Epithelial cell of esophagus (primary cell): ENCODE measurements around the gene CLDN24.

ENCODE experiments used
- DNase-seq: peaks from one replicate; pipeline ENCODE4 v3.0.0; 2010; ENCODE audit warnings: low read depth
- H3K4me3 ChIP-seq: 2 replicates; pipeline ENCODE4 v1.5.1; 2011; ENCODE audit warnings: mild to moderate bottlenecking, low read length, control low read depth
- TF ChIP-seq, protein P1 (sequence below): IDR thresholded peaks from 2 replicates; pipeline ENCODE4 v1.5.1; 2011; ENCODE audit warnings: low read depth, mild to moderate bottlenecking, low read length, control low read depth, inconsistent platforms; ENCODE audit not compliant: insufficient read depth; ENCODE audit errors: missing control alignments

CLDN24 gene

DNA sequence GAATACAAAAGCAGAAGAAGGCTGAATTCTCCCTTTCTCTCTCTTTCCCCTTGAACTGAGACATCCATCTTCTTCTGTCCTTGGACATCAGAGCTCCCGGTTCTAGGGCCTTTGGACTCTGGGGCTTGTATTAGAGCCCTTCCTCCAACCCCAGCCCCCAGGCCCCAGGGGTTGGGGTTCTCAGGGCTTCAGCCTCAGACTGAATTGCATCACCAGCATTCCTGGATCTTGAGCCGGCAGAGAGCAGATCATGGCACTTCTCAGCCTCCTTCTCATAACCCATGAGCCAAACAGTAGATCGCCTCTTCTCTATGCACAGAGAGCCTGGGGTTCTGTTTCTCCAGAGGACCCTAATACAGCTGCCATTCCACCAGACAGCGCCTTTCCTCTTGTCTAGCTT lies 25.3 kb upstream of the CLDN24 start:
- no peak overlapping the region for H3K4me3 ChIP-seq
- no peak for DNase-seq
- TF ChIP-seq, protein P1, sequence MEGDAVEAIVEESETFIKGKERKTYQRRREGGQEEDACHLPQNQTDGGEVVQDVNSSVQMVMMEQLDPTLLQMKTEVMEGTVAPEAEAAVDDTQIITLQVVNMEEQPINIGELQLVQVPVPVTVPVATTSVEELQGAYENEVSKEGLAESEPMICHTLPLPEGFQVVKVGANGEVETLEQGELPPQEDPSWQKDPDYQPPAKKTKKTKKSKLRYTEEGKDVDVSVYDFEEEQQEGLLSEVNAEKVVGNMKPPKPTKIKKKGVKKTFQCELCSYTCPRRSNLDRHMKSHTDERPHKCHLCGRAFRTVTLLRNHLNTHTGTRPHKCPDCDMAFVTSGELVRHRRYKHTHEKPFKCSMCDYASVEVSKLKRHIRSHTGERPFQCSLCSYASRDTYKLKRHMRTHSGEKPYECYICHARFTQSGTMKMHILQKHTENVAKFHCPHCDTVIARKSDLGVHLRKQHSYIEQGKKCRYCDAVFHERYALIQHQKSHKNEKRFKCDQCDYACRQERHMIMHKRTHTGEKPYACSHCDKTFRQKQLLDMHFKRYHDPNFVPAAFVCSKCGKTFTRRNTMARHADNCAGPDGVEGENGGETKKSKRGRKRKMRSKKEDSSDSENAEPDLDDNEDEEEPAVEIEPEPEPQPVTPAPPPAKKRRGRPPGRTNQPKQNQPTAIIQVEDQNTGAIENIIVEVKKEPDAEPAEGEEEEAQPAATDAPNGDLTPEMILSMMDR, result no peak

DNA sequence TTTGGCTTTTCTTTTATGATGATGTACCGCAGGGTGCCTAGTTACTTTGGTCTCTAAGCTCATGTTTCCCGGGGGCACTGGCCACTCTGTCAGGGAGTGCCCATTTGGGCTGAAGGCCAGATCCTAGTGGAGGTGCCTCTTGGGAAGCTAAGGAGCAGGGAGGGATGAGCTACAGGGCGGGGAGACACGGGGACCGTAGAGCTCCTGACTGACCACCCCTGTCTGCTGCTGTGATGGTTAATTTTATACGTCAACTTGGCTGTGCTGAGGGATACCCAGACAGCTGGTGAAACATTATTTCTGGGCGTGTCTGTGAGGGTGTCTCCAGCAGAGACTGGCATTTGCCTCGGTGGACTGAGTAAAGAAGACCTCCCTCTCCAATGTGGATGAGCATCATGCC lies 24.9 kb upstream of the CLDN24 start:
- H3K4me3 ChIP-seq, result no peak overlapping the region
- TF ChIP-seq, protein P1, result no peak
- no peak for DNase-seq

DNA sequence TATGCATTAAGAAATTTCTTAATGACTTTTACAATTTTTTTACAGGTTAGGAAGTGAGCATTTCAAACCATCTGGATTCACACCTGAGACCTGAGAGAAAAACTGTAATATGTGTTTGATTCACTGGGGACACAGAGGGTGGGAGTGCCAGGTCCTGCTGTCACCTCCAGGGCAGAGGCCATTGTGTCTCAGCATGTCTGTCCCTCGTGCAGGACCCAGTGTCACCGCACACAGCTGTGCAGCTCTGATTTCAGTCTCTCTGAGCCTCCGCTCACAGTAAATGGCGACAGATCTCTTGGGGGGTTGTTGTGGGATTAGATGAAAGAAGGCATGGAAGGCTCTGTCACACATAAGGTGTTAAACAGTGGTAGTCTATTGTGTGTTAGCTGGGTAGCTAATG lies 23.0 kb upstream of the CLDN24 start:
- no peak for DNase-seq
- H3K4me3 ChIP-seq, result no peak overlapping the region
- TF ChIP-seq, protein P1, result no peak

DNA sequence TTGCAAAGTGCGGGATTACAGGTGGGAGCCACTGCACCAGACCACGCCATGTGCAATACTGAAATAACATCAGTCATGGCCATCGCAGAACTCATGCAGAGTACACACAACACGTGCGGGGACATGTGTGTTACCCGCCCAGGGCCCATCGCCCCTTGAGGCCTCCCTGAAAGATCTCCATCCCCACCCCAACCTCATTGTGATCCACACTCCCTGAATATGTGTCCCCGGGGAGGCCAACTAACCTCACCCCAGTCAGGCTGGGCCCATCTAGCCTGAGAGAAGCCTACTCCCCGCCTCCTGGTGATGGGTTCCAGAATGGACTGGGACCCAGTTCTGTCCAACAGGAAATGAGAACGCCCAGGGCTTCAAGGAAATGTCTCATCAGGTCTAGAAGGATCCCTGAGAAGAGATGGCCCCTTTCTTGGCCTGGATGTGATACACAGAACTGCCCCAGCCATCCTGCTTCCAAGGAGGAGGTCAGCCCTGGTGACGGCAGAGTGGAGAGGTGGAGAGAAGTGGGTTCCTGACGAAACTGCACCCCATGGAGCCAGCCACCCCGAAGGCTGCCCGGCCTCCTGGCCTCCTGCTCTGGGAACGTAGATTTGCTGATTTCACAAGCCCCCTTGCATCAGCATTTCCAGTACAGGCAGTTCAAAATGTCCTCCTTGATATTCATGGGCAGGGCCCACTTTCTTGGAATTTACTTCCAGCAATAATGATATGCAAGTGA lies 22.5 kb upstream of the CLDN24 start:
- DNase-seq, result no peak
- H3K4me3 ChIP-seq, result no peak overlapping the region
- TF ChIP-seq, protein P1, result no peak

DNA sequence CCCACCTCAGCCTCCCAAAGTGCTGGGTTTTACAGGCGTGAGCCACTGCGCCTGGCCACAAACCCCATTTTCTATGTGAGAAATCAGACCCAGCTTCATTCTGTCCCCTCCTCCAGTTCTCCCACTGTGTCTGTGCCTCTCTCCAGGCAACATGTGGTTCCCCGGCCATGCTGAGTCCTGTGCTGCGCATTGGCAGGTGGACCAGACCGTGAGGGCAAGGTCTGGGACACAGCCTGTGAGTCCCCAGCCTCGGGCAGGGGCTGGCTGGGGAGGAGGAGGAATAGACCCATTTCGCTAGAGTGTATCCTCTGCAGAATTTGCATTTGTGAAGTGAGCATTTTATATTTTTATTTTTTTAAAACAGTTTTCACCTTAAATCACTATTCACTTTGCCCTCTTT lies 21.5 kb upstream of the CLDN24 start:
- TF ChIP-seq, protein P1, result no peak
- DNase-seq, result no peak
- no peak overlapping the region for H3K4me3 ChIP-seq

DNA sequence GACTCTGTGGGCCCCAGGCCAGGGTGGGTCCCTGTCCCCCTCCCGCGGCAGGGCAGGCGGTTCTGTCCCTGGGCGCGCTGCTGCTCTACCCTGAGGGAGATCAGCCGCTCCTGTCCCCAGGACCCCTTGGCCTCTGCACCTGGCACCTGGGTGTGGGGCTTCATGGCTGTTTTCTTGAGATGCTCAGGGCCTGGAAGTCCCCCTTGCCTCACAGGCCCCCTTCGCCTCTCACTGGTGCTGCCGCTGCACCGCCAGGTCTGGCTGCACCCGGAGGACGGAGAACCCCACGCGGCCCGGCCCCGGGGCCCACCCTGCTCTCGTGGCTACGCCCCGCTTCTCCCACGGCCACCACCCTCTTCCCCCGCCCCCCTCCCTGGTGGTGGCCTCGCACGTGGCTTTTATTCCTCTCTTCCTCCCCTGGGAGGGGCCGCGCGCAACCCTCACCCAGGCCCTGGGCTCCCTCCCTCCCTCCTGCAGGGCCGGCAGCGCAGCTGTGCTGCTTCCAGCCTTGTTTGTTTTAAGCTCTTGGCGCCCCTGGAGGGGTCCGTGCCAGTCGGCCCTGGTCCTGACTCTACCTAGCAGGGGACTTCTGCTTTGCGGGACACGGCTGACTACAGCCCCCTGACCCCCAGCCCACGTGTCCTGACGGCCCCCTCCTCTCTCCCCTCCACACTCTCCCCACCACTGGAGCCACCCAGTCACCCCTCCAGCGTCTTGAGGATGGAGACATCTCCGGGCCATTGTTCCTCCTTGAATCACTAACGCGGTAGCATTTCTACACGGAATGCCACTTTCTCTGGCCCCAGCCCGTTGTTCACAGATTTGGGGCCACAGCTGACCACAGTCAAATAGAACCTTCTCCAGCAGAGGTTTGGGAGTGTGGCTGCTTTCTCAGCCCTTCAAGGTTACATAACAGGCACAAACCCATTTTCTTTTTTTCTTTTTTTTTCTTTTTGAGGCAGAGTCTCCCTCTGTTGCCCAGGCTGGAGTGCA lies 20.6 kb upstream of the CLDN24 start:
- DNase-seq, result no peak
- no peak overlapping the region for H3K4me3 ChIP-seq
- TF ChIP-seq, protein P1, result no peak
